Gastroesophageal sphincter (tissue), 3 donors: ENCODE measurements around the gene PLEKHA1.

ENCODE experiments used
- CTCF ChIP-seq, 4 experiments: fragments of 200-600 bp in 2 of 4; fragments of 450-650 bp in 2 of 4; sonication (generic) in 1 of 4; IDR thresholded peaks; one replicate each; pipeline ENCODE4 v1.5.1; 2017 to 2019; ENCODE audit warnings: antibody characterized with exemption in 4 of 4, mild to moderate bottlenecking in 2 of 4, moderate library complexity in 2 of 4
- EP300 ChIP-seq: sonication (generic); formaldehyde crosslinking; IDR thresholded peaks from one replicate; pipeline ENCODE4 v1.6.1; 2017; ENCODE audit warnings: antibody characterized with exemption, mild to moderate bottlenecking
- POLR2AphosphoS5 ChIP-seq: sonication (generic); formaldehyde crosslinking; IDR thresholded peaks from one replicate; pipeline ENCODE4 v1.6.1; 2017; ENCODE audit warnings: antibody characterized with exemption

- no peak for TF ChIP-seq CTCF (IDR thresholded peaks at IDR 0.05)
- TF ChIP-seq POLR2AphosphoS5, result no peak
- no peak for TF ChIP-seq EP300
Measured at GRCh38 chr10:122346326-122346950, 28.1 kb upstream of the PLEKHA1 start.
